K562 (cell line): Measurements from ENCODE around the gene UROD. TPM values are rescaled to one million over a fixed set of nuclear protein-coding genes. Genes with fewer than 3 reads are reported as not detected.

Source experiments
- BMI1 ChIP-seq: fragments of 150-350 bp; IDR thresholded peaks from 2 replicates; pipeline ENCODE4 v1.6.1; 2014; ENCODE audit warnings: low read length
- BRD9 ChIP-seq: fragments of 450-650 bp; IDR thresholded peaks from 2 replicates; pipeline ENCODE4 v1.6.1; 2018; ENCODE audit warnings: low read depth; ENCODE audit not compliant: partially characterized antibody
- CCNT2 ChIP-seq: IDR thresholded peaks from 2 replicates; pipeline ENCODE4 v1.6.1; 2011; ENCODE audit warnings: borderline replicate concordance, low read depth, mild to moderate bottlenecking, moderate library complexity, mixed read lengths, low read length; ENCODE audit not compliant: insufficient read length; ENCODE audit errors: extremely low read depth
- E2F1 ChIP-seq: sonication (generic); formaldehyde crosslinking; IDR thresholded peaks from 2 replicates; pipeline ENCODE4 v1.8.1; 2023; ENCODE audit warnings: mild to moderate bottlenecking, missing genetic modification reagents, moderate library complexity
- GABPB1 ChIP-seq: sonication (generic); formaldehyde crosslinking; IDR thresholded peaks from 2 replicates; pipeline ENCODE4 v1.8.0; 2022; ENCODE audit warnings: mild to moderate bottlenecking, missing genetic modification reagents
- HSF4 ChIP-seq: fragments of 250-450 bp; sonication (Bioruptor Pico); IDR thresholded peaks from 2 replicates; pipeline ENCODE4 v2.1.2; 2022; ENCODE audit warnings: mild to moderate bottlenecking, moderate library complexity, borderline replicate concordance
- MCM5 ChIP-seq: fragments of 450-650 bp; IDR thresholded peaks from 2 replicates; pipeline ENCODE4 v1.6.1; 2016; ENCODE audit warnings: low read depth
- NFIC ChIP-seq: fragments of 450-650 bp; IDR thresholded peaks from 2 replicates; pipeline ENCODE4 v1.6.1; 2017; ENCODE audit warnings: mild to moderate bottlenecking, inconsistent platforms
- NR2C1 ChIP-seq, 2 experiments: fragments of 450-650 bp; IDR thresholded peaks; 2 replicates each; pipeline ENCODE4 v1.6.1; 2017; ENCODE audit warnings: mild to moderate bottlenecking in 2 of 2, antibody characterized with exemption in 1 of 2, inconsistent platforms in 1 of 2, missing compliant biosample characterization in 1 of 2, missing genetic modification characterization in 1 of 2
- NR2C2 ChIP-seq, 2 experiments: fragments of 200-800 bp in 1 of 2; sonication (Bioruptor generic) in 1 of 2; sonication (generic) in 1 of 2; formaldehyde crosslinking in 1 of 2; IDR thresholded peaks; 2 replicates each; pipeline versions ENCODE4 v1.6.1 to v1.8.0; 2016 to 2022; ENCODE audit warnings: mild to moderate bottlenecking in 1 of 2, missing compliant biosample characterization in 1 of 2, missing genetic modification characterization in 1 of 2, missing genetic modification reagents in 1 of 2
- NR4A1 ChIP-seq, 2 experiments: fragments of 250-450 bp in 1 of 2; fragments of 450-650 bp in 1 of 2; sonication (Bioruptor Pico) in 1 of 2; IDR thresholded peaks; 2 replicates each; pipeline versions ENCODE4 v1.4.0 to v1.6.1; 2016 to 2020; ENCODE audit warnings: mild to moderate bottlenecking in 2 of 2, missing compliant biosample characterization in 1 of 2, missing genetic modification characterization in 1 of 2, moderate library complexity in 1 of 2
- SMARCA5 ChIP-seq: fragments of 450-650 bp; IDR thresholded peaks from 2 replicates; pipeline ENCODE4 v1.6.1; 2016
- SREBF1 ChIP-seq: fragments of 150-350 bp; IDR thresholded peaks from 2 replicates; pipeline ENCODE4 v1.6.1; 2014; ENCODE audit warnings: antibody characterized with exemption, low read depth, low read length, borderline replicate concordance
- THRAP3 ChIP-seq: fragments of 450-650 bp; IDR thresholded peaks from 2 replicates; pipeline ENCODE4 v1.6.1; 2016; ENCODE audit warnings: mild to moderate bottlenecking, inconsistent platforms, borderline replicate concordance
- ZKSCAN1 ChIP-seq: fragments of 150-350 bp; IDR thresholded peaks from 2 replicates; pipeline ENCODE4 v1.6.1; 2016; ENCODE audit warnings: low read depth, low read length
- ZNF274 ChIP-seq: IDR thresholded peaks from 2 replicates; pipeline ENCODE4 v1.6.1; 2011; ENCODE audit warnings: low read depth, mild to moderate bottlenecking, low read length, moderate library complexity, borderline replicate concordance
- ZNF277 ChIP-seq: fragments of 250-450 bp; sonication (Bioruptor Pico); IDR thresholded peaks from 2 replicates; pipeline ENCODE4 v1.8.0; 2022; ENCODE audit warnings: inconsistent platforms, mild to moderate bottlenecking, moderate library complexity, borderline replicate concordance
- ZNF280A ChIP-seq: fragments of 450-650 bp; IDR thresholded peaks from 2 replicates; pipeline ENCODE4 v1.6.1; 2018; ENCODE audit warnings: mild to moderate bottlenecking, low read depth; ENCODE audit not compliant: partially characterized antibody
- ZNF41 ChIP-seq: fragments of 250-450 bp; sonication (Bioruptor Pico); conservative IDR thresholded peaks from 2 replicates; pipeline ENCODE4 v1.4.0; 2020; ENCODE audit warnings: mild to moderate bottlenecking
- ZNF507 ChIP-seq: conservative IDR thresholded peaks from 2 replicates; pipeline ENCODE4 v1.6.1; 2017; ENCODE audit warnings: missing genetic modification characterization, missing compliant biosample characterization
- ZNF589 ChIP-seq: fragments of 200-800 bp; sonication (Bioruptor generic); IDR thresholded peaks from 2 replicates; pipeline ENCODE4 v1.6.1; 2016; ENCODE audit warnings: low read depth, missing genetic modification characterization, missing compliant biosample characterization
- ZSCAN29 ChIP-seq: fragments of 450-650 bp; IDR thresholded peaks from 2 replicates; pipeline ENCODE4 v1.6.1; 2017
- ZZZ3 ChIP-seq: fragments of 450-650 bp; IDR thresholded peaks from 2 replicates; pipeline ENCODE4 v1.6.1; 2016; ENCODE audit warnings: antibody characterized with exemption, mild to moderate bottlenecking, moderate library complexity
- polyA plus RNA-seq, 8 experiments: library from polyadenylated mRNA; depleted of rRNA in 4 of 8; stranded (reverse) in 5 of 8; unstranded in 3 of 8; fragments of >200 nt; fragmentation: Nextera tagmentation in 2 of 8; fragmentation: Illumina TruSeq in 1 of 8; extraction: Ambion mirVana in 2 of 8; extraction: Trizol in 1 of 8; gene quantifications; 2 replicates each; pipeline versions ENCODE4 v1.2.1 to v1.2.3, GENCODE V29; 2011 to 2014; ENCODE audit warnings: inconsistent platforms in 1 of 8, missing spikeins in 1 of 8
- total RNA-seq, 7 experiments: library from RNA; depleted of rRNA in 6 of 7; stranded (reverse); fragments of >200 nt in 6 of 7; fragmentation: Illumina TruSeq in 2 of 7; extraction: Trizol in 2 of 7; gene quantifications; 2 replicates each; pipeline versions ENCODE4 v1.2.1 to v1.2.3, GENCODE V29; 2011 to 2021; ENCODE audit warnings: low replicate concordance in 1 of 7

UROD gene
- total and polyA plus RNA-seq, 9 of the 15 experiments (the other 6 are each of a cell fraction or from before 2014, with no cell fraction given) = 533 to 2,933 (median 1,100) TPM

- TF ChIP-seq THRAP3 = no peak
- TF ChIP-seq SMARCA5 = no peak
- no peak for TF ChIP-seq NR2C2 (CRISPR knock-in tag; IDR thresholded peaks at IDR 0.05)
- TF ChIP-seq NR2C2 (tag; IDR thresholded peaks at IDR 0.05) = 0 out of 2 replicates have a peak, but pooled peaks have one; percentile 34
- no peak for TF ChIP-seq HSF4 (CRISPR knock-in tag)
- TF ChIP-seq ZZZ3 = no peak
- TF ChIP-seq E2F1 (CRISPR knock-in tag) = 0 out of 2 replicates have a peak, but pooled peaks have one; percentile 36
- TF ChIP-seq MCM5 = no peak
- 0 out of 2 replicates have a peak, but pooled peaks have one; percentile 23 for TF ChIP-seq GABPB1 (CRISPR knock-in tag)
- no peak for TF ChIP-seq BRD9
- no peak for TF ChIP-seq ZNF280A
- TF ChIP-seq SREBF1 = no peak
- no peak for TF ChIP-seq ZNF277 (CRISPR knock-in tag)
- no peak for TF ChIP-seq BMI1
- peak; percentile 69 for TF ChIP-seq NR2C1 (IDR thresholded peaks at IDR 0.05)
- TF ChIP-seq NR2C1 (tag; IDR thresholded peaks at IDR 0.05) = 0 out of 2 replicates have a peak, but pooled peaks have one; percentile 62
- no peak for TF ChIP-seq ZNF507
- TF ChIP-seq CCNT2 = peak; percentile 94
- no peak for TF ChIP-seq ZSCAN29
- TF ChIP-seq ZNF589 (CRISPR knock-in tag) = peak; percentile 73; the same call in 1 of the 2 replicates
- TF ChIP-seq ZNF274 = peak; percentile 45; the same call in 1 of the 2 replicates
- TF ChIP-seq NFIC = peak; percentile 91
- 0 out of 2 replicates have a peak, but pooled peaks have one; percentile 37 for TF ChIP-seq ZKSCAN1
- no peak for TF ChIP-seq NR4A1 (CRISPR knock-in tag; IDR thresholded peaks at IDR 0.05)
- peak; percentile 84 for TF ChIP-seq NR4A1 (tag; IDR thresholded peaks at IDR 0.05)
- TF ChIP-seq ZNF41 (CRISPR knock-in tag) = no peak
These were observed 26.8 kb downstream of the UROD start (continued) for GRCh38 chr1:45038661-45039364.
